WTC11 (cell line): ENCODE data around the gene WDFY3. TPM values are rescaled to one million over a fixed set of nuclear protein-coding genes. Genes with fewer than 3 reads are reported as not detected.

ENCODE experiments used
- ATAC-seq: fragments of 200-7000 bp; cut with Tn5 transposase; 2 replicates; pipeline ENCODE4 v1.10.0; 2021; ENCODE audit warnings: mild to moderate bottlenecking, moderate library complexity
- CTCF ChIA-PET: fragments of 300-600 bp; sonication (Branson Sonifier 250); formaldehyde crosslinking; loops from one replicate; lab custom pipeline; 2021; ENCODE audit warnings: antibody characterized with exemption; lab: Charles Lee
- POLR2A ChIA-PET: fragments of 350-600 bp; sonication (Branson Sonifier 250); formaldehyde crosslinking; loops from one replicate; lab custom pipeline; 2021; ENCODE audit warnings: antibody characterized with exemption; lab: Charles Lee
- DNase-seq: peaks from one replicate; pipeline ENCODE4 v3.0.0; 2021; ENCODE audit warnings: low spot score
- H3K27ac Mint-ChIP-seq: 2 replicates; pipeline ENCODE4 v1.8.0; 2021; ENCODE audit warnings: mixed read lengths
- H3K27me3 Mint-ChIP-seq: 2 replicates; pipeline ENCODE4 v1.8.0; 2021; ENCODE audit warnings: low read depth, mild to moderate bottlenecking, moderate library complexity, mixed read lengths
- H3K36me3 Mint-ChIP-seq: 2 replicates; pipeline ENCODE4 v1.8.0; 2021; ENCODE audit warnings: mixed read lengths
- H3K4me1 Mint-ChIP-seq: 2 replicates; pipeline ENCODE4 v1.8.0; 2022; ENCODE audit warnings: mixed read lengths
- H3K4me3 Mint-ChIP-seq: 2 replicates; pipeline ENCODE4 v1.8.0; 2021; ENCODE audit warnings: mild to moderate bottlenecking, moderate library complexity, mixed read lengths
- H3K9me3 Mint-ChIP-seq: 2 replicates; pipeline ENCODE4 v1.8.0; 2021; ENCODE audit warnings: mixed read lengths
- CREB1 ChIP-seq: sonication (generic); formaldehyde crosslinking; IDR thresholded peaks from 2 replicates; pipeline ENCODE4 v1.8.0; 2023; ENCODE audit warnings: mild to moderate bottlenecking, missing genetic modification reagents
- CREM ChIP-seq: sonication (generic); formaldehyde crosslinking; IDR thresholded peaks from 2 replicates; pipeline ENCODE4 v1.8.1; 2022; ENCODE audit warnings: mild to moderate bottlenecking, missing genetic modification reagents, moderate library complexity
- FOXK1 ChIP-seq: sonication (generic); formaldehyde crosslinking; IDR thresholded peaks from 2 replicates; pipeline ENCODE4 v1.8.0; 2022; ENCODE audit warnings: mild to moderate bottlenecking, moderate library complexity, missing genetic modification reagents
- GRHL2 ChIP-seq: fragments of 250-450 bp; sonication (Bioruptor Pico); IDR thresholded peaks from 2 replicates; pipeline ENCODE4 v1.8.0; 2022; ENCODE audit warnings: mild to moderate bottlenecking, moderate library complexity; ENCODE audit not compliant: insufficient replicate concordance, severe bottlenecking
- GTF2I ChIP-seq: fragments of 250-450 bp; sonication (Bioruptor Pico); conservative IDR thresholded peaks from 2 replicates; pipeline ENCODE4 v1.4.0; 2021; ENCODE audit warnings: mild to moderate bottlenecking
- HMGA2 ChIP-seq: fragments of 250-450 bp; sonication (Bioruptor Pico); IDR thresholded peaks from 2 replicates; pipeline ENCODE4 v1.4.0; 2021; ENCODE audit warnings: mild to moderate bottlenecking, moderate library complexity
- MAX ChIP-seq: sonication (generic); formaldehyde crosslinking; IDR thresholded peaks from 2 replicates; pipeline ENCODE4 v1.8.0; 2022; ENCODE audit warnings: mild to moderate bottlenecking, missing genetic modification reagents
- OVOL2 ChIP-seq: fragments of 250-450 bp; sonication (Bioruptor Pico); IDR thresholded peaks from 2 replicates; pipeline ENCODE4 v1.9.0; 2021; ENCODE audit warnings: mild to moderate bottlenecking, borderline replicate concordance
- SMAD3 ChIP-seq: sonication (generic); formaldehyde crosslinking; IDR thresholded peaks from 2 replicates; pipeline ENCODE4 v1.8.0; 2022; ENCODE audit warnings: missing genetic modification reagents, mild to moderate bottlenecking, borderline replicate concordance
- SP1 ChIP-seq: sonication (generic); formaldehyde crosslinking; conservative IDR thresholded peaks from 2 replicates; pipeline ENCODE4 v1.8.1; 2022; ENCODE audit warnings: missing genetic modification reagents
- STAT6 ChIP-seq: sonication (generic); formaldehyde crosslinking; conservative IDR thresholded peaks from 2 replicates; pipeline ENCODE4 v1.8.1; 2023; ENCODE audit warnings: mild to moderate bottlenecking, low read depth, missing genetic modification reagents, moderate library complexity
- TEAD4 ChIP-seq: sonication (generic); formaldehyde crosslinking; IDR thresholded peaks from 2 replicates; pipeline ENCODE4 v1.8.0; 2022; ENCODE audit warnings: mild to moderate bottlenecking, missing genetic modification reagents
- TP53 ChIP-seq: sonication (generic); formaldehyde crosslinking; IDR thresholded peaks from 2 replicates; pipeline ENCODE4 v1.8.1; 2023; ENCODE audit warnings: mild to moderate bottlenecking, missing genetic modification reagents
- ZNF121 ChIP-seq: sonication (generic); formaldehyde crosslinking; IDR thresholded peaks from 2 replicates; pipeline ENCODE4 v1.8.0; 2023; ENCODE audit warnings: missing genetic modification reagents
- ZNF232 ChIP-seq: sonication (generic); formaldehyde crosslinking; IDR thresholded peaks from 2 replicates; pipeline ENCODE4 v1.8.0; 2022; ENCODE audit warnings: mild to moderate bottlenecking, missing genetic modification reagents
- ZNF263 ChIP-seq: sonication (generic); formaldehyde crosslinking; IDR thresholded peaks from 2 replicates; pipeline ENCODE4 v1.8.1; 2022; ENCODE audit warnings: low read depth, mild to moderate bottlenecking, moderate library complexity, missing genetic modification reagents
- ZNF396 ChIP-seq: fragments of 250-450 bp; sonication (Bioruptor Pico); IDR thresholded peaks from 2 replicates; pipeline ENCODE4 v1.8.0; 2021; ENCODE audit warnings: mild to moderate bottlenecking, moderate library complexity, borderline replicate concordance
- ZNF423 ChIP-seq: fragments of 250-450 bp; sonication (Bioruptor Pico); IDR thresholded peaks from 2 replicates; pipeline ENCODE4 v2.1.2; 2022; ENCODE audit warnings: mild to moderate bottlenecking, moderate library complexity
- ZNF671 ChIP-seq: fragments of 250-450 bp; sonication (Bioruptor Pico); IDR thresholded peaks from 2 replicates; pipeline ENCODE4 v1.8.0; 2021; ENCODE audit warnings: mild to moderate bottlenecking
- total RNA-seq: library from RNA; stranded (reverse); gene quantifications from 3 replicates; pipeline ENCODE4 v1.2.3, GENCODE V29; 2021
- TF ChIP-seq, protein P1 (sequence below): sonication (generic); formaldehyde crosslinking; IDR thresholded peaks from 2 replicates; pipeline ENCODE4 v1.8.0; 2022; ENCODE audit warnings: mild to moderate bottlenecking, missing genetic modification reagents
- TF ChIP-seq, protein P2 (sequence below): fragments of 200-600 bp; IDR thresholded peaks from 2 replicates; pipeline ENCODE4 v1.8.0; 2022; ENCODE audit warnings: antibody characterized with exemption
- TF ChIP-seq, protein P3 (sequence below): fragments of 250-450 bp; sonication (Bioruptor Pico); IDR thresholded peaks from 2 replicates; pipeline ENCODE4 v1.9.0; 2021; ENCODE audit warnings: mild to moderate bottlenecking

Gene WDFY3
- total RNA-seq, 1 experiment from 2014 or later: 77.2 TPM

DNA sequence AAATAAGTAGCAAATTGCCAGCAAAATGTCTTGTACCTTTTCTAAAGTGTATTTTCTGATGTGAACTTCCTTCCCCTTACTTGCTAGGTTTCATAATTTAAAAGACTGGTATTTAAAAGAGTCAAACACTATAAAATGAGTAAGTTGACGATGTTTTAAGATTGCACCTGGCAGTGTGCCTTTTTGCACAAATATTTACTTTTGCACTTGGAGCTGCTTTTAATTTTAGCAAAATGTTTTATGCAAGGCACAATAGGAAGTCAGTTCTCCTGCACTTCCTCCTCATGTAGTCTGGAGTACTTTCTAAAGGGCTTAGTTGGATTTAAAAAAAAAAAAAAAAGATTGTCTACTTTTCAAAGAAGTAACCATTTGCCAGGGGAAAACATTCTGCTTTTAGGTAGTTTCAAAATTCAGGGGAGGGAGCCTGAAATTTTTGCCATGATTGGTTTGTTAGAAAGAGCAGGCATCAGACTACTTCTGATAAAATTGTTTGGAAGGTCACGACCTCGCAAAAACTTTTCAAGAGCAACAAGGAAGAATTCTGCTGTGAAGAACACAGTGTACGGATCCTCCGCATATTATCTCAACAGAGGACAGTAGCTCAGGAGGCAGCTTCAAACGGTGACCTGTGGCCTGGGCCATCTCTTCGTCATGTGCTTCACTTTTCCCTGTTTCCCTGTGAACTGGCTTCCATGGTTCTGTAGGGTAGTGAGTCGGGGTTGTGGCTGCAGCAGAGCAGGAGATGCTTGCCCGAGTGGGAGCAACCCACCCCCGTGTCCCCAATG lies 317.4 kb downstream of the WDFY3 start:
- DNase-seq: no peak
- CTCF ChIA-PET: no interaction called here

DNA sequence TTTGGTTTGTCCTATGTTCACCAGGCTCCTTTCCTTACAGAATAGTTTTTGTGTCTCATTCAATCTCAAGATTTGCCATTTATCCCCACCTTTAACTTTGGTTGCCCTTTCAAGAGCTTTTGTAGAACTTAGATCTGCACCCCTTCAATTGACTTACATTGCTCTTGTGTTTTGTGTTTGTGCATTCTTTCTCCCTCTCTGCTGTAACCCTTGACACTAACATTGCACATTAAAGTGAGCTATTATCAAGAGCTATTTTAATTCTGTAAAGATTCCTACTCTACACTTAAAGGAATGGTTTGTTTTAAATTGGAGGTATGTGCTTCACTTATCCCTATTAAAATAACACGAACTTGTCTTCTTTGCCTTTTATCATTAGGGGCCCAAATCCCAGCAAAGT lies 318.3 kb downstream of the WDFY3 start:
- Mint-ChIP-seq H3K36me3 (peaks cover 24% of the 10 kb centered on the region), H3K4me1 (peaks cover 54% of the 10 kb centered on the region), H3K9me3 (no peaks in the 10 kb centered on the region), H3K27me3 (no peaks in the 10 kb centered on the region), H3K4me3 (peak overlapping the region; percentile 5; the same call in 1 of the 2 replicates), H3K27ac (peak overlapping the region; percentile 94)
- ChIA-PET POLR2A (no interaction called here), CTCF (interaction anchor here (2.6 kb wide), 1 partner anchor 69 kb away, joined by 16 read pairs; no protein-coding TSS in a partner anchor)
- TF ChIP-seq ZNF396 (CRISPR knock-in tag) (no peak), ZNF232 (CRISPR knock-in tag) (no peak), CREB1 (no peak), CREM (CRISPR knock-in tag) (no peak), ZNF263 (CRISPR knock-in tag) (no peak), SMAD3 (CRISPR knock-in tag) (no peak), ZNF121 (CRISPR knock-in tag) (no peak), ZNF671 (CRISPR knock-in tag) (no peak), GRHL2 (CRISPR knock-in tag) (no peak), OVOL2 (CRISPR knock-in tag) (no peak)
- TF ChIP-seq, protein P1, sequence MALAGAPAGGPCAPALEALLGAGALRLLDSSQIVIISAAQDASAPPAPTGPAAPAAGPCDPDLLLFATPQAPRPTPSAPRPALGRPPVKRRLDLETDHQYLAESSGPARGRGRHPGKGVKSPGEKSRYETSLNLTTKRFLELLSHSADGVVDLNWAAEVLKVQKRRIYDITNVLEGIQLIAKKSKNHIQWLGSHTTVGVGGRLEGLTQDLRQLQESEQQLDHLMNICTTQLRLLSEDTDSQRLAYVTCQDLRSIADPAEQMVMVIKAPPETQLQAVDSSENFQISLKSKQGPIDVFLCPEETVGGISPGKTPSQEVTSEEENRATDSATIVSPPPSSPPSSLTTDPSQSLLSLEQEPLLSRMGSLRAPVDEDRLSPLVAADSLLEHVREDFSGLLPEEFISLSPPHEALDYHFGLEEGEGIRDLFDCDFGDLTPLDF (CRISPR knock-in tag): no peak
- TF ChIP-seq, protein P2, sequence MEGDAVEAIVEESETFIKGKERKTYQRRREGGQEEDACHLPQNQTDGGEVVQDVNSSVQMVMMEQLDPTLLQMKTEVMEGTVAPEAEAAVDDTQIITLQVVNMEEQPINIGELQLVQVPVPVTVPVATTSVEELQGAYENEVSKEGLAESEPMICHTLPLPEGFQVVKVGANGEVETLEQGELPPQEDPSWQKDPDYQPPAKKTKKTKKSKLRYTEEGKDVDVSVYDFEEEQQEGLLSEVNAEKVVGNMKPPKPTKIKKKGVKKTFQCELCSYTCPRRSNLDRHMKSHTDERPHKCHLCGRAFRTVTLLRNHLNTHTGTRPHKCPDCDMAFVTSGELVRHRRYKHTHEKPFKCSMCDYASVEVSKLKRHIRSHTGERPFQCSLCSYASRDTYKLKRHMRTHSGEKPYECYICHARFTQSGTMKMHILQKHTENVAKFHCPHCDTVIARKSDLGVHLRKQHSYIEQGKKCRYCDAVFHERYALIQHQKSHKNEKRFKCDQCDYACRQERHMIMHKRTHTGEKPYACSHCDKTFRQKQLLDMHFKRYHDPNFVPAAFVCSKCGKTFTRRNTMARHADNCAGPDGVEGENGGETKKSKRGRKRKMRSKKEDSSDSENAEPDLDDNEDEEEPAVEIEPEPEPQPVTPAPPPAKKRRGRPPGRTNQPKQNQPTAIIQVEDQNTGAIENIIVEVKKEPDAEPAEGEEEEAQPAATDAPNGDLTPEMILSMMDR: no peak
- DNase-seq: no peak
- ATAC-seq: no peak

More for the DNA sequence above, 317.4 kb downstream of the WDFY3 start:
- TF ChIP-seq GRHL2 (CRISPR knock-in tag) (no peak), GTF2I (CRISPR knock-in tag) (no peak)
- TF ChIP-seq, all 79 proteins: peak for 0
- H3K9me3 Mint-ChIP-seq: no peaks in the 10 kb centered on the region
- H3K27me3 Mint-ChIP-seq: no peaks in the 10 kb centered on the region
- POLR2A ChIA-PET: no interaction called here
- H3K4me1 Mint-ChIP-seq: peaks cover 49% of the 10 kb centered on the region
- ATAC-seq: no peak
- H3K4me3 Mint-ChIP-seq: no peak overlapping the region
- peak overlapping the region; percentile 23; the same call in 1 of the 2 replicates for H3K27ac Mint-ChIP-seq
- H3K36me3 Mint-ChIP-seq: peaks cover 26% of the 10 kb centered on the region

- ATAC-seq: peak; percentile 97
- Mint-ChIP-seq H3K27me3 (no peaks in the 10 kb centered on the region), H3K27ac (peak overlapping the region; percentile 94), H3K4me1 (peaks cover 54% of the 10 kb centered on the region), H3K36me3 (peaks cover 30% of the 10 kb centered on the region), H3K9me3 (no peaks in the 10 kb centered on the region), H3K4me3 (peak overlapping the region; percentile 24; the same call in 1 of the 2 replicates)
- DNase-seq: peak; percentile 26
- POLR2A ChIA-PET: interaction anchor here (0.7 to 2.1 kb wide), 2 partner anchors 8 to 64 kb away, joined by 4 to 7 read pairs; partner anchors contain the start of gene CDS1
- CTCF ChIA-PET: interaction anchor here (0.6 to 2.6 kb wide), 3 partner anchors 26 to 164 kb away, joined by 3 to 16 read pairs (median 3); no protein-coding TSS in a partner anchor
- no peak for TF ChIP-seq ZNF396 (CRISPR knock-in tag)
- TF ChIP-seq STAT6: no peak
- no peak for TF ChIP-seq ZNF121 (CRISPR knock-in tag)
- no peak for TF ChIP-seq HMGA2
- peak; percentile 39; the same call in 1 of the 2 replicates for TF ChIP-seq MAX (CRISPR knock-in tag)
- peak; percentile 41; the same call in 1 of the 2 replicates for TF ChIP-seq ZNF423 (CRISPR knock-in tag)
- no peak for TF ChIP-seq TEAD4 (CRISPR knock-in tag)
- no peak for TF ChIP-seq GRHL2 (CRISPR knock-in tag)
- TF ChIP-seq FOXK1 (CRISPR knock-in tag): 0 out of 2 replicates have a peak, but pooled peaks have one; percentile 35
- TF ChIP-seq TP53 (CRISPR knock-in tag): no peak
- TF ChIP-seq, protein P3, sequence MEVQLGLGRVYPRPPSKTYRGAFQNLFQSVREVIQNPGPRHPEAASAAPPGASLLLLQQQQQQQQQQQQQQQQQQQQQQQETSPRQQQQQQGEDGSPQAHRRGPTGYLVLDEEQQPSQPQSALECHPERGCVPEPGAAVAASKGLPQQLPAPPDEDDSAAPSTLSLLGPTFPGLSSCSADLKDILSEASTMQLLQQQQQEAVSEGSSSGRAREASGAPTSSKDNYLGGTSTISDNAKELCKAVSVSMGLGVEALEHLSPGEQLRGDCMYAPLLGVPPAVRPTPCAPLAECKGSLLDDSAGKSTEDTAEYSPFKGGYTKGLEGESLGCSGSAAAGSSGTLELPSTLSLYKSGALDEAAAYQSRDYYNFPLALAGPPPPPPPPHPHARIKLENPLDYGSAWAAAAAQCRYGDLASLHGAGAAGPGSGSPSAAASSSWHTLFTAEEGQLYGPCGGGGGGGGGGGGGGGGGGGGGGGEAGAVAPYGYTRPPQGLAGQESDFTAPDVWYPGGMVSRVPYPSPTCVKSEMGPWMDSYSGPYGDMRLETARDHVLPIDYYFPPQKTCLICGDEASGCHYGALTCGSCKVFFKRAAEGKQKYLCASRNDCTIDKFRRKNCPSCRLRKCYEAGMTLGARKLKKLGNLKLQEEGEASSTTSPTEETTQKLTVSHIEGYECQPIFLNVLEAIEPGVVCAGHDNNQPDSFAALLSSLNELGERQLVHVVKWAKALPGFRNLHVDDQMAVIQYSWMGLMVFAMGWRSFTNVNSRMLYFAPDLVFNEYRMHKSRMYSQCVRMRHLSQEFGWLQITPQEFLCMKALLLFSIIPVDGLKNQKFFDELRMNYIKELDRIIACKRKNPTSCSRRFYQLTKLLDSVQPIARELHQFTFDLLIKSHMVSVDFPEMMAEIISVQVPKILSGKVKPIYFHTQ (CRISPR knock-in tag): no peak
- 0 out of 2 replicates have a peak, but pooled peaks have one; percentile 43 for TF ChIP-seq SP1
Measured at GRCh38 chr4:84647312-84647884, 319.1 kb downstream of the WDFY3 start.
